Activated CD8-positive, alpha-beta T cell treated with anti-CD3 and anti-CD28 coated beads, Interleukin-2, amount 10 ng/mL, durations not matched to agents 7 days and 5 days (primary cell): ENCODE data around the gene NCOA5. TPM values are rescaled to one million over a fixed set of nuclear protein-coding genes. Genes with fewer than 3 reads are reported as not detected.

ENCODE experiments used
- ATAC-seq: fragments of 150-1000 bp; cut with Tn5 transposase; one replicate; pipeline ENCODE4 v1.10.0; 2021; ENCODE audit warnings: moderate library complexity
- CTCF ChIA-PET: fragments of 350-600 bp; sonication (Branson Sonifier 250); formaldehyde crosslinking; loops from one replicate; lab custom pipeline; 2021; ENCODE audit warnings: antibody characterized with exemption; lab: Charles Lee
- POLR2A ChIA-PET: fragments of 350-600 bp; sonication (Branson Sonifier 250); formaldehyde crosslinking; loops from one replicate; lab custom pipeline; 2021; ENCODE audit warnings: antibody characterized with exemption; lab: Charles Lee
- DNase-seq: peaks from one replicate; pipeline ENCODE4 v3.0.0-alpha.2; 2020
- H3K27ac Mint-ChIP-seq: one replicate; pipeline ENCODE4 v1.8.0; 2021; ENCODE audit warnings: mild to moderate bottlenecking, mixed read lengths
- H3K27me3 Mint-ChIP-seq: one replicate; pipeline ENCODE4 v1.8.0; 2021; ENCODE audit warnings: low read depth, mixed read lengths
- H3K36me3 Mint-ChIP-seq: one replicate; pipeline ENCODE4 v1.8.0; 2021; ENCODE audit warnings: low read depth, mixed read lengths
- H3K4me1 Mint-ChIP-seq: one replicate; pipeline ENCODE4 v1.8.0; 2021; ENCODE audit warnings: low read depth, mixed read lengths
- H3K4me3 Mint-ChIP-seq: one replicate; pipeline ENCODE4 v1.8.0; 2021; ENCODE audit warnings: mild to moderate bottlenecking, mixed read lengths
- H3K9me3 Mint-ChIP-seq: one replicate; pipeline ENCODE4 v1.8.0; 2022; ENCODE audit warnings: mixed read lengths; ENCODE audit not compliant: insufficient read depth
- total RNA-seq, 2 experiments: library from RNA; stranded (reverse); gene quantifications; one replicate each; pipeline ENCODE4 v1.2.3, GENCODE V29; 2021

The NCOA5 gene
- total RNA-seq: 10 to 100 TPM; 30.3 to 30.9 TPM

- Mint-ChIP-seq H3K9me3 (no peaks in the 10 kb centered on the region), H3K36me3 (peaks cover 7% of the 10 kb centered on the region), H3K4me3 (peak within 1 kb of the TSS; percentile 78), H3K4me1 (peaks cover 40% of the 10 kb centered on the region), H3K27ac (peak within 1 kb of the TSS; percentile 86), H3K27me3 (no peaks in the 10 kb centered on the region)
- ChIA-PET POLR2A (interaction anchor here (0.6 to 1.6 kb wide), 4 partner anchors 24 to 290 kb away, joined by 3 to 6 read pairs (median 3); partner anchors contain the start of gene PCIF1), CTCF (interaction anchor here (1.3 to 2.4 kb wide), 6 partner anchors 10 to 119 kb away, joined by 4 to 24 read pairs (median 14); no protein-coding TSS in a partner anchor)
- ATAC-seq: peak; percentile 91
- DNase-seq: peak; percentile 96
Observed at GRCh38 chr20:46089417-46090388, at the start of gene NCOA5. Gene NCOA5 (minus strand): TSS chr20:46089962. CDS start chr20:46079424, 10,538 bp downstream.

DNA sequence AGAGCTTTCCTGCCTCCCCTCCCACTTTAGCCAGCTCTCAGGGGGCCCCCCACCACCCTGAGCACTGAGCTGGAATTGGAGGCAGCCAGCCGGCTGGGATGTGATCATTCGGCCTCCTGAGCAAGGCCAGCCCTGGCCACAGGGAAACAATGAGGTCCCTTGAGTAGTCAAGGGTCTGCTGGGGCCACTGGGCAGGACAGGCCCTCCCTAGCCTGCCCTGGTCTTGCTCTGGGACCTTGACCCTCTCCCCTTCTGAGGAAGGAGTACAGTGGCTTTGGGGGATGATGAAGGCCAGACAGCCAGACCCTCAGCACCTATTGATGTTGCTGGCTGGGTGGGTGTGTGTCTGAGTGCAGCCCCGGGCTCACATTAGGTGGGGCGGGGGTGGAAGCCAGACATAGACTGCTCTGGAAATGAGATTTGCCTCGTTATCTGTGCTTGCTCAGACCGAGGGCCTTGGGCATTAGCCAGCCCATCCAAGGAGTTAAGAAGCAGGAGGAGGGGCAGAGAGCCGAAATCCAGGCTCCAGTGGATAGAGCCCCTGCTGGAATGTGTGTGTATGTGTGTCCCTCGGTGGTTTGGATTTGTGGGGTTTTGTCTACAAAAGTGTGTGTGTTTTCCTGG lies 49.6 kb upstream of the NCOA5 start:
- DNase-seq (no peak), ATAC-seq (no peak)
- Mint-ChIP-seq H3K36me3 (no peaks in the 10 kb centered on the region), H3K4me1 (no peaks in the 10 kb centered on the region), H3K27me3 (peaks cover 27% of the 10 kb centered on the region), H3K9me3 (no peaks in the 10 kb centered on the region), H3K4me3 (no peak overlapping the region), H3K27ac (no peak overlapping the region)
- CTCF ChIA-PET: no interaction called here
- POLR2A ChIA-PET: no interaction called here

DNA sequence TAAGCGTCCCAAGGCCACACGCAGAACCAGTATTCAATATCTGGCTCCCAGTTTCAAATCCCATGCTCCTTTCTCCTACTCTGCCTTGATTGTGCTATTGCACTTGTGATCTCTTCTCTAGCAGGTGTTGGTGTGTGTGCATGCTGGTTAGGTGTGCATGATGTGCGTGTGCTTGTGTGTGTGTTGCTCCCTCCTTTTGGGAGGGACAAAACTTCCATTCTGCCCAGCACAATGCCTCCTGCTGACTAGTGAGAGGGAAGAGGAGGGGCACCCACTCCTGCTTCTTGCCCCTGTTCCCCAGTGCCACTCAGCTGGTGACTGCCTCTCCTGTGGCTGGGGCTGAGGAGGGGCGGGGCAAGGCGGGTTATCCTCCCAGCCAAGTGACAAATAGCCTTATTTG lies 48.1 kb upstream of the NCOA5 start:
- Mint-ChIP-seq H3K4me3 (no peak overlapping the region), H3K36me3 (no peaks in the 10 kb centered on the region), H3K4me1 (no peaks in the 10 kb centered on the region), H3K9me3 (no peaks in the 10 kb centered on the region), H3K27ac (no peak overlapping the region), H3K27me3 (peaks cover 23% of the 10 kb centered on the region)
- DNase-seq: no peak
- ChIA-PET CTCF (no interaction called here), POLR2A (no interaction called here)
- no peak for ATAC-seq

DNA sequence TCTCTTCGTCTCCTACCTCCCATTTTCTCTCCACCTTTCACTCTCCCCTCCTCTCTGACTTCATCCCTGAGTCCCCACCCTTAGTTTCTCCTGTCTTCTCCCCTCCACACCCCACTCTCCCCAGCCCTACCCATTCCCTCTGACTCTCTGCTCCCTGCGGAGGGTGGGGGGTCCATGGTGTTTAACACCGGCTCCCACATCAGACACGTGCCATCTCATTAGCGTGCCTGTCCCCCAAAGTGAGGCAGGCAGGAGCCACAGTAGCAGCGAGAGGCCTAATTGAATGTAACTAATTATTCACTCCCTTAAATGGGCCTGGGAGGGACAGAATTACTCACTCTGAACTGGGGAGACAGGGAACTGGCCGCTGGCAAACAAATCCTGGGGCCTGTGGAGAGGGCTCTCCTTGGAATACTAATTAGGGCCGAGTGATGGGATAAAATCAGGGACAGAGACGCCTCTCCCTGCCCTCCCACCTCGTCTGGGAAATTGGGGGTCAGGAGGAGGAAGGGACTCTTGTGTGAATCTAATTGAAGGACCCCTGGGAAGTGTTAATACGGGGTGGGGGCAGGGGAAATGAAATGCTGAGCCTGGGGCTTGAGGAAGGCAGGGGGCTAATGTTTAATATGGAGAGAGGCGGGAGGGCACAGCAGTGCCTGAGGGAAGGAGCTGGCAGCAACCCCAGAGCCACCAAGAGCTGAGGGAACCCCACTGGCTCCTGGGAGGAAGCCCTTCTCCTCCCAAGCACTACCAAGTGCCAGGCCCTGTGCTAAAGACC lies 46.3 kb upstream of the NCOA5 start:
- Mint-ChIP-seq H3K4me3 (no peak overlapping the region), H3K4me1 (no peaks in the 10 kb centered on the region), H3K27me3 (peaks cover 18% of the 10 kb centered on the region), H3K9me3 (no peaks in the 10 kb centered on the region), H3K36me3 (no peaks in the 10 kb centered on the region), H3K27ac (no peak overlapping the region)
- DNase-seq: no peak
- ChIA-PET POLR2A (no interaction called here), CTCF (no interaction called here)
- ATAC-seq: no peak

- ATAC-seq (no peak), DNase-seq (no peak)
- Mint-ChIP-seq H3K9me3 (no peaks in the 10 kb centered on the region), H3K4me3 (no peak overlapping the region), H3K4me1 (no peaks in the 10 kb centered on the region), H3K27me3 (peaks cover 20% of the 10 kb centered on the region), H3K36me3 (no peaks in the 10 kb centered on the region), H3K27ac (no peak overlapping the region)
- POLR2A ChIA-PET: no interaction called here
- CTCF ChIA-PET: interaction anchor here (4.8 kb wide), 1 partner anchor 40 kb away, joined by 22 read pairs; no protein-coding TSS in a partner anchor
Observed at GRCh38 chr20:46134716-46135115, 45.0 kb upstream of the NCOA5 start.

- DNase-seq (no peak), ATAC-seq (no peak)
- Mint-ChIP-seq H3K4me3 (no peak overlapping the region), H3K9me3 (no peaks in the 10 kb centered on the region), H3K36me3 (no peaks in the 10 kb centered on the region), H3K27me3 (peaks cover 20% of the 10 kb centered on the region), H3K27ac (no peak overlapping the region), H3K4me1 (no peaks in the 10 kb centered on the region)
- ChIA-PET CTCF (interaction anchor here (1.3 to 4.8 kb wide), 2 partner anchors 27 to 40 kb away, joined by 3 to 22 read pairs; no protein-coding TSS in a partner anchor), POLR2A (no interaction called here)
Observed at GRCh38 chr20:46133886-46134654, 44.3 kb upstream of the NCOA5 start.

DNA sequence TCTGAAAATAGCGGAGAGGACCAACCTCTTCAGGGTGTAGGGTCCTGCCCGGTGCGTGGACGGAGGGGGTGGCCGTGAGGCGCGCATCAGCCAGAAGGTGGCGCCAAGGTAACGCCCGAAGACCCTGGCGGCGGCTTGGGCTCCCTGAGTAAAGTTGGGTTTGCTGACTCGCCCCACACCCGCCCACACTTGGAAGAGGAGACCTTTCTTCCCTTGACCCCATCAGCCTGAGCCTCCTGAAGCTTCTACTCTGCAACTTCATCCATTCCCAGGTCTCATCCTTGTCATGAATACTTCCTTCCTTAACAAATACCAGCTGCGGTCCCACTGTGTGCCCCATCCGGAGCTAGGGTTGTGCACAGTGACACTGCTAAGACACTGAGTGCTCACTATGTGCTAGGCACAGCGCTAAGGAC lies 43.0 kb upstream of the NCOA5 start:
- H3K27me3 Mint-ChIP-seq: peaks cover 20% of the 10 kb centered on the region
- peak; percentile 91 for ATAC-seq

DNA sequence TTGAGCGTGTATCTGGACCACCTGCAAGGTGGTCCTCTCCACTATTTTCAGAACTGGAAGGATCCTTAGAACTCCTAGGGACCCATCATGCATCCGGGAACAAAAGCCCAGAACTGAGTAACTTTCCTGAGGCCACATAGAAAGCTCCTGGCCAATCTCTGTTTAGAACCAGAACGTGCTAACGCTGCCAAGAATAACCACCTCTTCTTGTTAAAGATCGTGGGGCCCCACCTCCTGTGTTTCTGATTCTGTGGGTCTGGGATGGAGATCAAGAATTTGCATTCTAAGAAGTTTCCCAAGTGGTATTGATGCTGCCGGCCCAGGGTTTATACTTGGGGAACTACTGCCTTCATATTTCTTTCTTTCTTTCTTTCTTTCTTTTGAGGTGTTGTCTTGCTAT lies 41.6 kb upstream of the NCOA5 start:
- no peaks in the 10 kb centered on the region for H3K9me3 Mint-ChIP-seq
- DNase-seq (no peak), ATAC-seq (no peak)
- H3K27ac Mint-ChIP-seq: no peak overlapping the region
- CTCF ChIA-PET: interaction anchor here (1.1 to 4.8 kb wide), 8 partner anchors 13 to 307 kb away, joined by 3 to 22 read pairs (median 4); partner anchors contain the start of gene CD40
- POLR2A ChIA-PET: no interaction called here
- no peaks in the 10 kb centered on the region for H3K4me1 Mint-ChIP-seq
- peaks cover 20% of the 10 kb centered on the region for H3K27me3 Mint-ChIP-seq
- H3K36me3 Mint-ChIP-seq: no peaks in the 10 kb centered on the region
- H3K4me3 Mint-ChIP-seq: no peak overlapping the region

More for the DNA sequence above, 43.0 kb upstream of the NCOA5 start:
- ChIA-PET CTCF (interaction anchor here (0.6 to 4.8 kb wide), 15 partner anchors 14 to 310 kb away, joined by 3 to 22 read pairs (median 4); partner anchors contain the start of gene CD40), POLR2A (no interaction called here)
- Mint-ChIP-seq H3K4me3 (no peak overlapping the region), H3K9me3 (no peaks in the 10 kb centered on the region), H3K4me1 (no peaks in the 10 kb centered on the region), H3K36me3 (no peaks in the 10 kb centered on the region), H3K27ac (no peak overlapping the region)
- peak; percentile 69 for DNase-seq

- ATAC-seq: no peak
- peaks cover 17% of the 10 kb centered on the region for H3K27me3 Mint-ChIP-seq
- POLR2A ChIA-PET: no interaction called here
Observed at GRCh38 chr20:46130534-46130933, 40.8 kb upstream of the NCOA5 start.

DNA sequence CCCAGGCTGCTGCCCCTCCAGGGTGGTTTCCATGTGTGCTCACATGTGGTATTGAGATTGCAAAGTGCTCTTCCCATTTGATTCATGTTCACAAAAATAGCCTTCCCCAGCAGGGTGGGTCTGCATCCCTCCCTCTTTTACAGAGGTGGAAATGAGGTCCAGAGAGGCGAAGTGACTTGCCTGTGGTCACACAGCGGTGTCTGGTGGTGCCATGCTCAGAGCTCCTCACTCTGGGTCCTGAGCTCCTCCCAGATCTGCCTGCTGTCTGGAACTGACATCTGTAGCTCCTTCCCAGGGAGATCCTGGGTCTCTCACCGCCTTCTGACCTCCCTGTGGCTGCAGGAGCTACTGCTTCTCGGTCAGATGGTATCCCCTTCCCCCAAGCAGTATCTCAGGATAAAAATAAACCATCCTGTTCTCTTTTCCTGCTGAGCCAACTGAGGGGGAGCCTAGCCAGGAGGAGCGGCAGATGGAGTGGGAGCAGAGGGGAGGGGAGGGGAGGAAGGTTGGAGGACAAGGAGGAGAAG lies 40.3 kb upstream of the NCOA5 start:
- CTCF ChIA-PET: interaction anchor here (1.0 to 1.5 kb wide), 3 partner anchors 9 to 45 kb away, joined by 3 to 4 read pairs (median 3); no protein-coding TSS in a partner anchor
- POLR2A ChIA-PET: no interaction called here
- Mint-ChIP-seq H3K4me1 (no peaks in the 10 kb centered on the region), H3K27ac (no peak overlapping the region), H3K36me3 (no peaks in the 10 kb centered on the region), H3K4me3 (no peak overlapping the region), H3K9me3 (no peaks in the 10 kb centered on the region), H3K27me3 (peaks cover 17% of the 10 kb centered on the region)
- no peak for ATAC-seq
- no peak for DNase-seq

More at GRCh38 chr20:46130534-46130933, 40.8 kb upstream of the NCOA5 start:
- Mint-ChIP-seq H3K36me3 (no peaks in the 10 kb centered on the region), H3K4me1 (no peaks in the 10 kb centered on the region), H3K4me3 (no peak overlapping the region), H3K27ac (no peak overlapping the region), H3K9me3 (no peaks in the 10 kb centered on the region)
- CTCF ChIA-PET: interaction anchor here (1.5 to 4.8 kb wide), 2 partner anchors 44 to 45 kb away, joined by 3 to 22 read pairs; no protein-coding TSS in a partner anchor
- DNase-seq: no peak
